CD14-positive monocyte (primary cell): ENCODE results near the gene LSM4. TPM values are rescaled to one million over a fixed set of nuclear protein-coding genes. Genes with fewer than 3 reads are reported as not detected.
A peak's percentile ranks its signal among the peaks of the same experiment; 100 is the strongest.

ENCODE experiments used
- DNase-seq, 3 donors: peaks; one replicate each; pipeline ENCODE4 v3.0.0-alpha.2; 2011 to 2022
- H2AFZ ChIP-seq: 2 replicates; pipeline ENCODE4 v1.6.0; 2012; ENCODE audit warnings: mild to moderate bottlenecking, low read depth, low read length, inconsistent platforms; ENCODE audit not compliant: insufficient read depth, poor library complexity, severe bottlenecking
- H3K27ac ChIP-seq, 2 donors: 1 replicate in 1 of 2; 2 replicates in 1 of 2; pipeline ENCODE4 v1.5.1; 2012 to 2013; ENCODE audit warnings: low read length in 2 of 2, control low read depth in 1 of 2, inconsistent platforms in 1 of 2, low read depth in 1 of 2, mild to moderate bottlenecking in 1 of 2
- H3K27me3 ChIP-seq, 2 donors: one replicate each; pipeline versions ENCODE4 v1.6.0 to v1.6.1; 2011 to 2013; ENCODE audit warnings: low read length in 2 of 2; ENCODE audit not compliant: control insufficient read depth in 2 of 2, insufficient read depth in 2 of 2
- H3K36me3 ChIP-seq, 2 donors: replicated peaks in 1 of 2; 1 replicate in 1 of 2; 2 replicates in 1 of 2; pipeline versions ENCODE4 v1.5.1 to v1.6.1; 2012 to 2013; ENCODE audit warnings: low read length in 2 of 2, control low read depth in 1 of 2, inconsistent platforms in 1 of 2, mild to moderate bottlenecking in 1 of 2; ENCODE audit not compliant: insufficient read depth in 2 of 2, control insufficient read depth in 1 of 2
- H3K4me1 ChIP-seq, 2 donors: 1 replicate in 1 of 2; 2 replicates in 1 of 2; pipeline versions ENCODE4 v1.5.1 to v1.6.1; 2012 to 2013; ENCODE audit warnings: low read length in 2 of 2, control low read depth in 1 of 2, inconsistent platforms in 1 of 2, mild to moderate bottlenecking in 1 of 2, moderate library complexity in 1 of 2; ENCODE audit not compliant: insufficient read depth in 2 of 2, control insufficient read depth in 1 of 2
- H3K4me2 ChIP-seq: replicated peaks from 2 replicates; pipeline ENCODE3; 2012; ENCODE audit warnings: low read length, moderate library complexity, mild to moderate bottlenecking; ENCODE audit not compliant: poor library complexity, severe bottlenecking; ENCODE audit errors: extremely low read depth
- H3K4me3 ChIP-seq, 3 experiments: fragments of 200-600 bp in 1 of 3; sonication (generic) in 1 of 3; replicated peaks in 1 of 3; 1 replicate in 2 of 3; 2 replicates in 1 of 3; pipeline ENCODE4 v1.5.1; 2011 to 2013; ENCODE audit warnings: low read length in 3 of 3, mild to moderate bottlenecking in 3 of 3, control low read depth in 2 of 3, low read depth in 2 of 3, inconsistent platforms in 1 of 3, moderate library complexity in 1 of 3
- H3K79me2 ChIP-seq: 2 replicates; pipeline ENCODE4 v1.6.0; 2012; ENCODE audit warnings: mild to moderate bottlenecking, control low read depth, inconsistent platforms, low read length, moderate library complexity; ENCODE audit not compliant: insufficient read depth
- H3K9ac ChIP-seq: 2 replicates; pipeline ENCODE4 v1.6.0; 2017; ENCODE audit warnings: low read length, mild to moderate bottlenecking; ENCODE audit not compliant: insufficient read depth, poor library complexity, severe bottlenecking
- H3K9me3 ChIP-seq, 2 donors: replicated peaks in 1 of 2; 1 replicate in 1 of 2; 2 replicates in 1 of 2; pipeline versions ENCODE4 v1.5.1 to v1.6.1; 2012 to 2013; ENCODE audit warnings: low read length in 2 of 2, control low read depth in 1 of 2; ENCODE audit not compliant: control insufficient read depth in 1 of 2, insufficient read depth in 1 of 2
- H4K20me1 ChIP-seq: 2 replicates; pipeline ENCODE4 v1.6.0; 2012; ENCODE audit warnings: mild to moderate bottlenecking, low read length, control low read depth, moderate library complexity; ENCODE audit not compliant: insufficient read depth
- H3K27ac Mint-ChIP-seq, 7 donors: one replicate each; pipeline ENCODE4 v1.8.0; 2020; ENCODE audit warnings: mild to moderate bottlenecking in 7 of 7, mixed read lengths in 7 of 7, moderate library complexity in 6 of 7, inconsistent platforms in 2 of 7
- H3K27me3 Mint-ChIP-seq, 3 donors: one replicate each; pipeline ENCODE4 v1.8.0; 2021 to 2022; ENCODE audit warnings: low read depth in 3 of 3, mild to moderate bottlenecking in 3 of 3, mixed read lengths in 3 of 3, moderate library complexity in 3 of 3, inconsistent platforms in 1 of 3
- H3K36me3 Mint-ChIP-seq, 2 donors: one replicate each; pipeline ENCODE4 v1.8.0; 2020; ENCODE audit warnings: mixed read lengths in 2 of 2, inconsistent platforms in 1 of 2, mild to moderate bottlenecking in 1 of 2
- H3K4me1 Mint-ChIP-seq: one replicate; pipeline ENCODE4 v1.8.0; 2020; ENCODE audit warnings: mild to moderate bottlenecking, mixed read lengths
- H3K4me3 Mint-ChIP-seq, 2 donors: one replicate each; pipeline ENCODE4 v1.8.0; 2020; ENCODE audit warnings: mild to moderate bottlenecking in 2 of 2, mixed read lengths in 2 of 2, moderate library complexity in 1 of 2
- H3K9me3 Mint-ChIP-seq, 7 donors: one replicate each; pipeline ENCODE4 v1.8.0; 2020 to 2022; ENCODE audit warnings: mixed read lengths in 7 of 7, mild to moderate bottlenecking in 6 of 7, moderate library complexity in 6 of 7, inconsistent platforms in 2 of 7
- WGBS: methylation state at CpG from one replicate; pipeline ENCODE4 v1.1.5; 2013; ENCODE audit warnings: missing lambda C conversion rate; ENCODE audit not compliant: insufficient coverage; 5-methylcytosine and 5-hydroxymethylcytosine counted together
- intact Hi-C, 2 donors: fragments of 100-400 bp; cut with micrococcal nuclease; formaldehyde crosslinking; loops; one replicate each; pipeline versions ENCODE4 v1.15.0 to v1.15.1; 2023
- polyA plus RNA-seq, 3 donors: library from polyadenylated mRNA; depleted of rRNA in 1 of 3; unstranded in 2 of 3; stranded (reverse) in 1 of 3; fragments of 300-500 nt in 2 of 3; fragments of >200 nt in 1 of 3; fragmentation: Illumina TruSeq in 2 of 3; gene quantifications; 1 replicate in 2 of 3; 2 replicates in 1 of 3; pipeline ENCODE4 v1.2.3, GENCODE V29; 2012 to 2021
- TF ChIP-seq, protein P1 (sequence below): fragments of 200-600 bp; IDR thresholded peaks from one replicate; pipeline ENCODE4 v1.8.0; 2022; ENCODE audit warnings: antibody characterized with exemption, mild to moderate bottlenecking

LSM4 gene
- polyA plus RNA-seq, 3 donors = 66.5 to 143 (median 97.0) TPM

DNA sequence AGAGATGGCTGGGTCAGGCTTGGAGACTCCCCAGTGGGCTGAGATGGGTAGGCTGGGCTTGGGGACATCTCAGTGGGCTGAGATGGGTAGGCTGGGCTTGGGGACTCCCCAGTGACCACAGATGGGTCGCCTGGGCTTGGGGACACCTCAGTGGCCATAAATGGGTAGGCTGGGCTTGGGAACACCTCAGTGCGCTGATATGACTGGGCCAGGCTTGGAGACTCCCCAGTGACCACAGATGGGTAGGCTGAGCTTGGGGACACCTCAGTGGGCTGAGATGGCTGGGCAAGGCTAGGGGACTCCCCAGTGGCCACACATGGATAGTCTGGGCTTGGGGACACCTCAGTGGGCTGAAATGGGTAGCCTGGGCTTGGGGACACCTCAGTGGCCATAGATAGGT is 61.4 kb downstream of the LSM4 start:
- H4K20me1 ChIP-seq = peaks cover 11% of the 10 kb centered on the region
- H3K9me3 Mint-ChIP-seq = no peaks in the 10 kb centered on the region
- H3K9me3 ChIP-seq = no peaks in the 10 kb centered on the region
- peak in 1 of 3 donors; percentile 31 for DNase-seq
- peaks cover 8% of the 10 kb centered on the region in 2 donors for H3K36me3 Mint-ChIP-seq
- no peaks in the 10 kb centered on the region for H3K4me1 ChIP-seq
- no peak overlapping the region for H2AFZ ChIP-seq
- H3K27me3 Mint-ChIP-seq = peaks cover 0 to 2% (median 0%) of the 10 kb centered on the region in 3 donors
- intact Hi-C loops = no loop called here
- H3K27ac Mint-ChIP-seq = no peak overlapping the region
- H3K9ac ChIP-seq = no peak overlapping the region
- H3K79me2 ChIP-seq = no peaks in the 10 kb centered on the region
- no peak overlapping the region for H3K4me2 ChIP-seq
- H3K36me3 ChIP-seq = peaks cover 0 to 8% of the 10 kb centered on the region in 2 donors
- WGBS = 83% methylated on average over 2 of the region's 2 CpGs
- peaks cover 1% of the 10 kb centered on the region for H3K4me1 Mint-ChIP-seq
- H3K4me3 ChIP-seq = no peak overlapping the region
- TF ChIP-seq, protein P1, sequence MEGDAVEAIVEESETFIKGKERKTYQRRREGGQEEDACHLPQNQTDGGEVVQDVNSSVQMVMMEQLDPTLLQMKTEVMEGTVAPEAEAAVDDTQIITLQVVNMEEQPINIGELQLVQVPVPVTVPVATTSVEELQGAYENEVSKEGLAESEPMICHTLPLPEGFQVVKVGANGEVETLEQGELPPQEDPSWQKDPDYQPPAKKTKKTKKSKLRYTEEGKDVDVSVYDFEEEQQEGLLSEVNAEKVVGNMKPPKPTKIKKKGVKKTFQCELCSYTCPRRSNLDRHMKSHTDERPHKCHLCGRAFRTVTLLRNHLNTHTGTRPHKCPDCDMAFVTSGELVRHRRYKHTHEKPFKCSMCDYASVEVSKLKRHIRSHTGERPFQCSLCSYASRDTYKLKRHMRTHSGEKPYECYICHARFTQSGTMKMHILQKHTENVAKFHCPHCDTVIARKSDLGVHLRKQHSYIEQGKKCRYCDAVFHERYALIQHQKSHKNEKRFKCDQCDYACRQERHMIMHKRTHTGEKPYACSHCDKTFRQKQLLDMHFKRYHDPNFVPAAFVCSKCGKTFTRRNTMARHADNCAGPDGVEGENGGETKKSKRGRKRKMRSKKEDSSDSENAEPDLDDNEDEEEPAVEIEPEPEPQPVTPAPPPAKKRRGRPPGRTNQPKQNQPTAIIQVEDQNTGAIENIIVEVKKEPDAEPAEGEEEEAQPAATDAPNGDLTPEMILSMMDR = no peak
- no peak overlapping the region for H3K27ac ChIP-seq
- no peaks in the 10 kb centered on the region for H3K27me3 ChIP-seq
- H3K4me3 Mint-ChIP-seq = peak overlapping the region in 1 of 2 donors; percentile 24

DNA sequence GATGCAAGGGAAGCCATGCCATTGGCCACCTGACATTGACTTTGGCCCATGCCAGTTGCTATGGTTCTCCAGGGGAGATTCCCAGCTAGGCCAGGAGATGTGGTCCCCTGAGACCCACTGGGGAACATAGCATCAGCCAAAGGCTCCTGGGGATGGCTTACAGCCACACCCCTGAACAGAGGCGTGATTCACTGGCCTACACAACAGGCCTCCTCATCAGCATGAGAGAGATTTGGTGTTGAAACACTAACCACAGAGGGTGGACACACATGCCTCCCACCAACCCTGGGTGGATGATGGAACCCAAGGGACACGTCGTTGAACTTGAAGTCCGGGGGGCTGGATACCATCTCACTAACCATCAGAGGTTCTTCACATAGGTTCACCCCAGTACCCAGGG is 63.0 kb downstream of the LSM4 start:
- Histone ChIP-seq H3K9ac (no peak overlapping the region), H3K27ac (no peak overlapping the region), H3K4me3 (no peak overlapping the region), H2AFZ (no peak overlapping the region), H3K27me3 (no peaks in the 10 kb centered on the region), H3K9me3 (no peaks in the 10 kb centered on the region), H3K79me2 (no peaks in the 10 kb centered on the region), H3K4me1 (peaks cover 2 to 4% of the 10 kb centered on the region in 2 donors), H3K4me2 (no peak overlapping the region), H3K36me3 (no peaks in the 10 kb centered on the region), H4K20me1 (peaks cover 9% of the 10 kb centered on the region)
- WGBS = 90% methylated on average over 3 of the region's 4 CpGs
- Mint-ChIP-seq H3K27me3 (peaks cover 3 to 9% (median 3%) of the 10 kb centered on the region in 3 donors), H3K4me1 (peaks cover 3% of the 10 kb centered on the region), H3K9me3 (no peaks in the 10 kb centered on the region), H3K36me3 (no peaks in the 10 kb centered on the region), H3K4me3 (no peak overlapping the region), H3K27ac (no peak overlapping the region)
- DNase-seq = peak; percentile 21 to 61 (median 32)
- intact Hi-C loops = loop anchor here in 1 of 2 donors (10.0 kb wide), 1 partner anchor 195 kb away; no protein-coding TSS in a partner anchor
- TF ChIP-seq, protein P1 = no peak
